ENCODE data around the gene TET3.

DNA sequence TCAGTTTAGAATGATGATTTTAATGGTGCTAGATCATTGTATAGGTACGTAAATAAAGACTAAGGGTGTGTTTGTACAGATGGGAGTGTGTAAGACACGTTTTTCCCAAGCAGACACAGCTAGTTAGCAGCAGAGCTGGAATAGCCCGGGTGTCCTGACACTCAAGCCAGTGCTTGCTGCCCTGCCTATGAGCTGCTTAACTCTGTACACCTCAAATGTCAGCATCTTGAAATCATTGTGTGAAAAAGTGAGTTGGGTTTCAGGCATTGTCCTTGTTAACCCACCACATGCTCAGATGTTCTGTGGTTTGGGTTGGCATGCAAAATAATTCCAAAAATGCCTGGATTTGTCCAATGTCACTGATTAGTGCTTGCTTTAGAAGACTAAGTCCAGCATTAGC is 13.0 kb upstream of the TET3 start:
- TF ChIP-seq, protein P1, sequence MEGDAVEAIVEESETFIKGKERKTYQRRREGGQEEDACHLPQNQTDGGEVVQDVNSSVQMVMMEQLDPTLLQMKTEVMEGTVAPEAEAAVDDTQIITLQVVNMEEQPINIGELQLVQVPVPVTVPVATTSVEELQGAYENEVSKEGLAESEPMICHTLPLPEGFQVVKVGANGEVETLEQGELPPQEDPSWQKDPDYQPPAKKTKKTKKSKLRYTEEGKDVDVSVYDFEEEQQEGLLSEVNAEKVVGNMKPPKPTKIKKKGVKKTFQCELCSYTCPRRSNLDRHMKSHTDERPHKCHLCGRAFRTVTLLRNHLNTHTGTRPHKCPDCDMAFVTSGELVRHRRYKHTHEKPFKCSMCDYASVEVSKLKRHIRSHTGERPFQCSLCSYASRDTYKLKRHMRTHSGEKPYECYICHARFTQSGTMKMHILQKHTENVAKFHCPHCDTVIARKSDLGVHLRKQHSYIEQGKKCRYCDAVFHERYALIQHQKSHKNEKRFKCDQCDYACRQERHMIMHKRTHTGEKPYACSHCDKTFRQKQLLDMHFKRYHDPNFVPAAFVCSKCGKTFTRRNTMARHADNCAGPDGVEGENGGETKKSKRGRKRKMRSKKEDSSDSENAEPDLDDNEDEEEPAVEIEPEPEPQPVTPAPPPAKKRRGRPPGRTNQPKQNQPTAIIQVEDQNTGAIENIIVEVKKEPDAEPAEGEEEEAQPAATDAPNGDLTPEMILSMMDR (IDR thresholded peaks at IDR 0.05), result no peak
- TF ChIP-seq POLR2A (IDR thresholded peaks at IDR 0.05) (no peak), POLR2AphosphoS5 (IDR thresholded peaks at IDR 0.05) (no peak), EP300 (IDR thresholded peaks at IDR 0.05) (no peak)

All from sigmoid colon (tissue), 4 donors.